ENCODE results near the gene MRPL2.

The MRPL2 gene

GRCh38 chr6:43052842-43053544 is 6.2 kb downstream of the MRPL2 start:
- H3K27ac ChIP-seq (ENCODE audit: insufficient read depth in 1 of 2, low read depth in 1 of 2, low read length in 2 of 2, poor library complexity in 1 of 2, severe bottlenecking in 2 of 2), result peak overlapping the region; percentile 64 to 90
- no peaks in the 10 kb centered on the region for H3K27me3 ChIP-seq (replicated peaks in 2 of 5; ENCODE audit: control insufficient read depth in 4 of 5, insufficient read depth in 5 of 5, low read length in 4 of 5)
- POLR2A ChIA-PET, result interaction anchor here (1.0 to 1.1 kb wide), 2 partner anchors 39 to 75 kb away, joined by 4 to 7 read pairs; partner anchors contain the start of genes KLHDC3 and MEA1
- DNase-seq, result peak in 2 of 3 donors; percentile 18 to 32
- no peaks in the 10 kb centered on the region for H3K9me3 ChIP-seq (ENCODE audit: control extremely low read depth in 1 of 5, control insufficient read depth in 4 of 5, insufficient read depth in 2 of 5, low read depth in 1 of 5, low read length in 4 of 5)
- H3K4me1 ChIP-seq (ENCODE audit: control extremely low read depth in 1 of 4, control insufficient read depth in 4 of 4, insufficient read depth in 4 of 4, low read length in 3 of 4), result peaks cover 0 to 22% (median 21%) of the 10 kb centered on the region in 4 experiments
- H3K4me3 ChIP-seq (ENCODE audit: control insufficient read depth in 1 of 7, extremely low read depth in 1 of 7, insufficient read depth in 4 of 7, low read depth in 2 of 7, low read length in 6 of 7), result peak overlapping the region; percentile 49 to 93 (median 83)
- WGBS (ENCODE audit: insufficient coverage), result 15% methylated on average over 21 of the region's 22 CpGs
- CTCF ChIA-PET, result interaction anchor here (1.0 to 3.0 kb wide), 5 partner anchors 11 to 89 kb away, joined by 3 to 11 read pairs (median 3); no protein-coding TSS in a partner anchor
- H3K36me3 ChIP-seq (ENCODE audit: control insufficient read depth in 4 of 4, insufficient read depth in 4 of 4, low read length in 3 of 4), result peaks cover 3 to 55% (median 29%) of the 10 kb centered on the region in 4 experiments

GRCh38 chr6:43052225-43052841 is 6.9 kb downstream of the MRPL2 start:
- H3K27ac ChIP-seq (ENCODE audit: insufficient read depth in 1 of 2, low read depth in 1 of 2, low read length in 2 of 2, poor library complexity in 1 of 2, severe bottlenecking in 2 of 2), result peak overlapping the region in 1 of 2 experiments; percentile 90
- ChIA-PET POLR2A (no interaction called here), CTCF (interaction anchor here (1.8 kb wide), 1 partner anchor 18 kb away, joined by 4 read pairs; no protein-coding TSS in a partner anchor)
- peaks cover 0 to 21% (median 19%) of the 10 kb centered on the region in 4 experiments for H3K4me1 ChIP-seq (ENCODE audit: control extremely low read depth in 1 of 4, control insufficient read depth in 4 of 4, insufficient read depth in 4 of 4, low read length in 3 of 4)
- H3K9me3 ChIP-seq (ENCODE audit: control extremely low read depth in 1 of 5, control insufficient read depth in 4 of 5, insufficient read depth in 2 of 5, low read depth in 1 of 5, low read length in 4 of 5), result no peaks in the 10 kb centered on the region
- H3K36me3 ChIP-seq (ENCODE audit: control insufficient read depth in 4 of 4, insufficient read depth in 4 of 4, low read length in 3 of 4), result peaks cover 4 to 57% (median 29%) of the 10 kb centered on the region in 4 experiments
- H3K4me3 ChIP-seq (ENCODE audit: control insufficient read depth in 1 of 7, extremely low read depth in 1 of 7, insufficient read depth in 4 of 7, low read depth in 2 of 7, low read length in 6 of 7), result peak overlapping the region in 3 of 7 experiments; percentile 83 to 93 (median 91)
- WGBS (ENCODE audit: insufficient coverage), result 97% methylated on average over 19 of the region's 19 CpGs
- H3K27me3 ChIP-seq (replicated peaks in 2 of 5; ENCODE audit: control insufficient read depth in 4 of 5, insufficient read depth in 5 of 5, low read length in 4 of 5), result no peaks in the 10 kb centered on the region
- DNase-seq, result no peak

- DNase-seq, result no peak
- Histone ChIP-seq H3K9me3 (ENCODE audit: control extremely low read depth in 1 of 5, control insufficient read depth in 4 of 5, insufficient read depth in 2 of 5, low read depth in 1 of 5, low read length in 4 of 5) (no peaks in the 10 kb centered on the region), H3K27me3 (replicated peaks in 2 of 5; ENCODE audit: control insufficient read depth in 4 of 5, insufficient read depth in 5 of 5, low read length in 4 of 5) (no peaks in the 10 kb centered on the region), H3K4me1 (ENCODE audit: control extremely low read depth in 1 of 4, control insufficient read depth in 4 of 4, insufficient read depth in 4 of 4, low read length in 3 of 4) (peaks cover 0 to 21% (median 19%) of the 10 kb centered on the region in 4 experiments), H3K4me3 (ENCODE audit: control insufficient read depth in 1 of 7, extremely low read depth in 1 of 7, insufficient read depth in 4 of 7, low read depth in 2 of 7, low read length in 6 of 7) (no peak overlapping the region), H3K27ac (ENCODE audit: insufficient read depth in 1 of 2, low read depth in 1 of 2, low read length in 2 of 2, poor library complexity in 1 of 2, severe bottlenecking in 2 of 2) (peak overlapping the region in 1 of 2 experiments; percentile 11), H3K36me3 (ENCODE audit: control insufficient read depth in 4 of 4, insufficient read depth in 4 of 4, low read length in 3 of 4) (peaks cover 7 to 66% (median 34%) of the 10 kb centered on the region in 4 experiments)
- ChIA-PET POLR2A (no interaction called here), CTCF (interaction anchor here (1.1 kb wide), 1 partner anchor 40 kb away, joined by 4 read pairs; no protein-coding TSS in a partner anchor)
- WGBS (ENCODE audit: insufficient coverage), result 98% methylated on average over 10 of the region's 17 CpGs
Observed at GRCh38 chr6:43050981-43051380, 8.3 kb downstream of the MRPL2 start.

GRCh38 chr6:43047998-43048397 is 11.2 kb downstream of the MRPL2 start:
- Histone ChIP-seq H3K36me3 (ENCODE audit: control insufficient read depth in 4 of 4, insufficient read depth in 4 of 4, low read length in 3 of 4) (peaks cover 7 to 78% (median 46%) of the 10 kb centered on the region in 4 experiments), H3K9me3 (ENCODE audit: control extremely low read depth in 1 of 5, control insufficient read depth in 4 of 5, insufficient read depth in 2 of 5, low read depth in 1 of 5, low read length in 4 of 5) (no peaks in the 10 kb centered on the region), H3K27ac (ENCODE audit: insufficient read depth in 1 of 2, low read depth in 1 of 2, low read length in 2 of 2, poor library complexity in 1 of 2, severe bottlenecking in 2 of 2) (no peak overlapping the region), H3K27me3 (replicated peaks in 2 of 5; ENCODE audit: control insufficient read depth in 4 of 5, insufficient read depth in 5 of 5, low read length in 4 of 5) (no peaks in the 10 kb centered on the region), H3K4me1 (ENCODE audit: control extremely low read depth in 1 of 4, control insufficient read depth in 4 of 4, insufficient read depth in 4 of 4, low read length in 3 of 4) (peaks cover 0 to 12% (median 9%) of the 10 kb centered on the region in 4 experiments), H3K4me3 (ENCODE audit: control insufficient read depth in 1 of 7, extremely low read depth in 1 of 7, insufficient read depth in 4 of 7, low read depth in 2 of 7, low read length in 6 of 7) (no peak overlapping the region)
- no peak for DNase-seq
- CTCF ChIA-PET, result no interaction called here
- 98% methylated on average over 7 of the region's 7 CpGs for WGBS (ENCODE audit: insufficient coverage)
- POLR2A ChIA-PET, result no interaction called here

GRCh38 chr6:43045371-43045930 is 13.8 kb downstream of the MRPL2 start:
- Histone ChIP-seq H3K4me3 (ENCODE audit: control insufficient read depth in 1 of 7, extremely low read depth in 1 of 7, insufficient read depth in 4 of 7, low read depth in 2 of 7, low read length in 6 of 7) (no peak overlapping the region), H3K9me3 (ENCODE audit: control extremely low read depth in 1 of 5, control insufficient read depth in 4 of 5, insufficient read depth in 2 of 5, low read depth in 1 of 5, low read length in 4 of 5) (no peaks in the 10 kb centered on the region), H3K36me3 (ENCODE audit: control insufficient read depth in 4 of 4, insufficient read depth in 4 of 4, low read length in 3 of 4) (peaks cover 11 to 78% (median 51%) of the 10 kb centered on the region in 4 experiments), H3K27me3 (replicated peaks in 2 of 5; ENCODE audit: control insufficient read depth in 4 of 5, insufficient read depth in 5 of 5, low read length in 4 of 5) (no peaks in the 10 kb centered on the region), H3K27ac (ENCODE audit: insufficient read depth in 1 of 2, low read depth in 1 of 2, low read length in 2 of 2, poor library complexity in 1 of 2, severe bottlenecking in 2 of 2) (no peak overlapping the region), H3K4me1 (ENCODE audit: control extremely low read depth in 1 of 4, control insufficient read depth in 4 of 4, insufficient read depth in 4 of 4, low read length in 3 of 4) (no peaks in the 10 kb centered on the region)
- CTCF ChIA-PET, result interaction anchor here (1.1 to 1.3 kb wide), 2 partner anchors 11 to 21 kb away, joined by 3 read pairs; no protein-coding TSS in a partner anchor
- 89% methylated on average over 10 of the region's 11 CpGs for WGBS (ENCODE audit: insufficient coverage)
- no peak for DNase-seq
- POLR2A ChIA-PET, result no interaction called here

GRCh38 chr6:43043310-43043709 is 15.9 kb downstream of the MRPL2 start:
- Histone ChIP-seq H3K36me3 (ENCODE audit: control insufficient read depth in 4 of 4, insufficient read depth in 4 of 4, low read length in 3 of 4) (peaks cover 9 to 82% (median 55%) of the 10 kb centered on the region in 4 experiments), H3K27me3 (replicated peaks in 2 of 5; ENCODE audit: control insufficient read depth in 4 of 5, insufficient read depth in 5 of 5, low read length in 4 of 5) (no peaks in the 10 kb centered on the region), H3K4me3 (ENCODE audit: control insufficient read depth in 1 of 7, extremely low read depth in 1 of 7, insufficient read depth in 4 of 7, low read depth in 2 of 7, low read length in 6 of 7) (no peak overlapping the region), H3K27ac (ENCODE audit: insufficient read depth in 1 of 2, low read depth in 1 of 2, low read length in 2 of 2, poor library complexity in 1 of 2, severe bottlenecking in 2 of 2) (no peak overlapping the region), H3K9me3 (ENCODE audit: control extremely low read depth in 1 of 5, control insufficient read depth in 4 of 5, insufficient read depth in 2 of 5, low read depth in 1 of 5, low read length in 4 of 5) (no peaks in the 10 kb centered on the region), H3K4me1 (ENCODE audit: control extremely low read depth in 1 of 4, control insufficient read depth in 4 of 4, insufficient read depth in 4 of 4, low read length in 3 of 4) (peaks cover 0 to 5% (median 0%) of the 10 kb centered on the region in 4 experiments)
- 94% methylated on average over 9 of the region's 9 CpGs for WGBS (ENCODE audit: insufficient coverage)
- POLR2A ChIA-PET, result interaction anchor here (0.8 kb wide), 1 partner anchor 82 kb away, joined by 3 read pairs; no protein-coding TSS in a partner anchor
- DNase-seq, result no peak
- CTCF ChIA-PET, result no interaction called here

All from common myeloid progenitor, CD34-positive (primary cell).